HG02840 (cell line): Measurements from ENCODE around the gene KHDC4.

Experiments used
- ATAC-seq: cut with Tn5 transposase; IDR thresholded peaks from one replicate; pipeline ENCODE4 v1.9.1; 2021; ENCODE audit warnings: mild to moderate bottlenecking, moderate library complexity, moderate number of reproducible peaks; ENCODE audit not compliant: unreplicated experiment, low FRiP score

Gene KHDC4

DNA sequence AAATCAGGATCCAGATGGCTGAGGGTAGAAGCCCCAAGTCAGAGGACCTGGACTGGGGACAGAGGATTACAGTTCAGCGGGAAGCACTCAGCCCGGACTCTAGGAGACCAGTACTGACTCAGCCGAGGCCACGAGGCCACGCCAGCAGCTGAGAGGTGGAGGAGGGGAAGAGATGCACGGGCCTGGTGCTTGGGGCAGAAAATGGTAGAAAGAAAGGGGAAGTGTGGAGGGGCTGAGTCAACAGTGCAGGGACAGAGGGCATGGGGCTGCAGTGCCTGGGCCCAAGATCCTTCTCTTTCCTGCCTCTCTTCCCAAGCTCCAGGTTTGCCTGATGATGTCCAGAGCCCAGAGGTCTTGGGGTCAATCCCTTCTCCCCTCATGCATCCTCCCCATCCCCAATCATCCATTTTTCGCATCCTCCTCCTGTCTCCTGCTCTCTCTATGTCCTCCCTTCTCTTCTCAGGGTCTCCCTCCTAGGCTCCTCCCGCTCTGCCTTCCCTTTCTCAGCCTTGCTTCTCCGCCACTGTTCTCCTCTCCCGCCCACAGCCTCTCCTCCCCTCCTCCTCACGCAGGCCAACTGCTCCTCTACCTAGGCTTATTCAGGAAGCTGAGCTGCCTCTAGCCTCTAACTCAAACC is 36.4 kb upstream of the KHDC4 start:
- ATAC-seq, result no peak

DNA sequence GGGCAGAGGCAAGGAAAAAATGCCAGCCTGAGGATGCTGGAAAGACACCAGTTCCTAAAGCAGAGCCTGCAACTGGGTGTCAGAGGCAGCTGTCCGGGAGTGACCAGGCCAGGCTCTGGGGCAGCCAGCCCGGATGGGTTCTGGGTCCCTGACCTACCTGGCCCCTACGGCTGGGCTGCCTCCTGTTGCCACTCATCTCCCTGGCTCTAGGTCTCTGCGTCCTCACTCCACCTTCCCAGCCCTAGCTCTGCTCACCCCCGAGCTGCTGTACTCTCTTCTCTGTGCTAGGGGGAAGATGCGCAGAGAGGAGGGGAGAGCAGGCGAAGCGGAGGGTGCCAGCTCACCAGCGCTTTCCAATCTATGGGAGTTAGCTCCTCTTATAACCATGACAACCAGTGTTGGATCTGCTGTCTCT is 35.2 kb upstream of the KHDC4 start:
- no peak for ATAC-seq

DNA sequence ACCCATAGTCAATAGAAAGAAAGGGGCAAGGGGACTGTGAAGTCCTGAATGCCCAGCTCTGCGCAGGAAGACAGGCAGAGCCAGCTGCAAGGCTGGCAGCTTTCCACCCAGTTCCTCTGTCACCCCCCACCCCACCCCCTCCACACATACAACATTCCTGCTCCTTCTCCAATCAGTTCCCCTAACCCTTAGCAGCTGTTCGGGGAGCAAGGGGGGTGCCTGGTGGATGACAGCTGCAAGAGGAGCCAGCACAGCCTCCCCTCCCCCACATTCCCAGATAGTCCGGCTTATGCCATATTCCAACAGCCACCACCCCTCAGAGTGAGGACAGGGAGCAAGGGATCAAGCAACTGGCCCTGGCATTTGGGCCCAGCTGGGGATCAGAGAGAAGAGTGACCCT is 34.5 kb upstream of the KHDC4 start:
- no peak for ATAC-seq

- ATAC-seq, result no peak
These were observed 33.8 kb upstream of the KHDC4 start for GRCh38 chr1:155968051-155968400.

DNA sequence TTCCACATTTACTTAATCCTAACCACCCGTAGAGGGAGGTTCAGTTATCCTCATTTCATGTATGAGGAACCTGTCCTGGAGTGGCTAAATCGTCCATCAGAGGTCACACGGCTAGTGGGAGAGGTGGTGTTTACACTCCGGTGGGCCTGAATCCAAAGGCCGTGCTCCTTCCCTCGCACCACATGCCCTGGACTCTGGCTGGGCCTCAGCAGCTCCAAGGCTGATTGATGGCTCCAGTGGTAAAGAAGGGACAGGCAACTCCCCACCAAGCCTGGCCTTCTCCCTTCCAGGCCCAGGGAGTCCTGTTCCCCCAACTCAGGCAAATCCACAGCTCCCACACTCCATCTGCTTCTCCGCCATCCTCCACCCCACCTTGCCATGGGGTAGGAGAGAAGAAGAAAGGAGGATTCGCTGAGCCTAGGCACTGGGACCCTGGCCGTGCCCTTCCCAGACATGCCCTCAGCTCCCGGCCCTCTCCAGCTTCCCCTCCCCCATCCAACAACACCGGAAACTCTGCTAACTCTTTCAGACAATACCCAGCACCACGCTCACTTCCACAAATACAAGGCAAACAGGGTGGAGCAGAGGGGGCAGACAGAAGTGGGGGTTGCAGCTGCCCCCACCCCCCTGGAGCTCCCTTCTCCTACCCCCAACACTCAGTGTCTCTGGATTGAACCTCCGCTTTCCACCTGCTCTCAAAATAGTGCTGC is 33.3 kb upstream of the KHDC4 start:
- no peak for ATAC-seq

DNA sequence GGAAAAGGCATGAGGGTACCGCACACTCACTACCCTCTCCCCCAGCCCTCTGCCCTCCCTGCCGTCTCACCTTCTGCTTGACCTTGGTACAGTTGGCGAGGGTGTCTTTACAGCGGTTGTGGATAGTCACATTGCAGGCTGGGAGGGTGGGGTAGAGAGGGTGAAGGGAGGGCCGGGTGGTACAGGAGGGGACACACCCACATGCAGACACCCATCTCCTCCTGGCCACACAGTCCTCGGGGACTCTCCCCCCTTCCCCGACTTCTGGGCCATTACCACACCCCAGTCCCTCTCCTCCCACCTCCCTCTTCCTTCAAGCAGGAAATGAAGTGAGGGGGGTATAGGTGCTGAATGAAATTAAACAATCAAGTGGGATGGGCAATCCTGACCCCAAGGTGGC is 32.5 kb upstream of the KHDC4 start:
- no peak for ATAC-seq

GRCh38 chr1:155966135-155966534 is 31.9 kb upstream of the KHDC4 start:
- ATAC-seq, result no peak

DNA sequence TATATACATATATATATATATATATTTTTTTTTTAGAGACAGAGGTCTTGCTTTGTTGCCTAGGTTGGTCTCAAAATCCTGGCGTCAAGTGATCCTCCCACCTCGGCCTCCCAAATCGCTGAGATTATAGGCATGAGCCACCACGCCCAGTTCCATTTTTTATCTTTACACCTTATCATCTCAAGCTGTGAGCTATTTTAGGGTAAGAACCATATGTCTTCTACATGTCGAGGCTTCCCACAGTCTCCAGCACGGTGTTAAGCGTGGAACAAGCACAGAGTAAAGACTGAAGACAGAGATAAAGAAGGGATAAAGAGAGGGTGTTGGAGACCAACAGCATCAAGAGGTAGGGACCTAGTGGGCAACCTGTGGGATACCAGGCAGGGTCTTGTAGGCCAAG is 30.0 kb upstream of the KHDC4 start:
- ATAC-seq, result no peak

- no peak for ATAC-seq
These were observed 28.5 kb upstream of the KHDC4 start for GRCh38 chr1:155962599-155963211.

DNA sequence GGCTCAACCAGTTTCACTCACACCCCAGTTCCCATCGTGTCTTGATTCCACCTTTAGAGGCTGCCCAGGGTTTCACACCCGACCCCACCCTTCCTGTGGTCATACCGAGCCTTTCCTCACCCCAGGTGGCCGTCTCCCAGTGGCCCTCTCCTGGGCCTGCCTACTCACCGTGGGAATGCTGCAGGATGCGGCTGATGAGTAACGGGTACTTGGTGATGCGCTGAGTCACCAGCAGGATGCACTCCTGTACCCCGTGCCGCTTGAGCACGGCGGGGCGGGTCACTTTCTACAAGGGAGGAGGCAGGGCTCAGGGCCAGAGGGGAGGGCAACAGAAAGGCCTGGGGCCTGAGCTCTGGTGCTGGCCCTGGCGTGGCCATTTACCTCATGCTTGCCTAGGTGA is 27.7 kb upstream of the KHDC4 start:
- no peak for ATAC-seq

DNA sequence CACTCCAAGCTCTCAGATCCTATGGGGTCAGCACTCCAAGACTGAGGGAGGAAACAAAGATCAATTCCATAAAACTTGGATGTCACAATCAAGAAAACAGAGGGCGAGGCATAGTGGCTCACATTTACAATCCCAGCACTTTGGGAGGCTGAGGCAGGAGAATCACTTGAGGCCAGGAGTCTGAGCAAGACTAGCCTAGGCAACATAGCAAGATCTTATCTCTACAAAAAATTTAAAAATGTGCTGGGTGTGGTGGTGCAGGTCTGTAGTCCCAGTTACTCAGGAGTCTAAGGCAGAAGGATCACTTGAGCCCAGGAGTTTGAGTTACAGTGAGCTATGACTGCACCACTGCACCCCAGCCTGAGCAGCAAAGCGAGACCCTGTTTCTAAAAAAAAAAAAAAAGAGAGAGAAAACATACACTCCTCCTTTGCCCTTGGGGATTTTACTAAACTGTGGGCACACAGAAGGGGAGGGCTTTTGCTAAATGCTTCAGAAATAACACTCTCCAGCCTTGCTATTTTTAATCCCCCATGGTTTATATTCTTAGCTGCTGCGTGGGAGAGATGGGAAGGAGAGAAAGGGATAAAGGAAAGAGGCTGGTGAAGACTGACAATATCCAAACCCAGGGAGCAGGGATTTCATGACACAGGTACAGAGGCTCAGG is 26.0 kb upstream of the KHDC4 start:
- ATAC-seq, result no peak

DNA sequence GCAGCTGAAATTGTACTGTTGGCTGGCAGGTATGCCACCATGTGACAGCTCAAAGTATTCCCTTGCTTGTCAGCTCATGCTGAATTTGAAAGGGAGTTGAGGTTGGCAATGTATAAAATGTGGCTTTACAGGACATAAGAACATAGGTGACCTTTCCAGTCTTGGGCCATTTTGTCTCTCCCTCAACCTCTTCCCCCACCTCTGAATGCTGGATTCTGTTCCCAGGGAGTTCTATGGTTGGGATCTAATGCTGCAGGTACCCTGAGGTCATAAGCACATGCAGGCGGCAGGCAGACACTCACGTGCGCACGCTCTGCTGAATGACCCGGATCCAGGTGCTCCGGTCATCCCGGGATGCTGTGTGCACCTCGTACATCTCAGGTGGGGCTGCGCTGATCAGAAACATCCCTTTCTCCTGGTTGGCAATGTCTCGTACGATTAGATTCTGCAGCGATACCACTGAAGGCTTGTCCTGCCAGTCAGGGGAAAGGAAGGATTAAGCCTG is 23.2 kb upstream of the KHDC4 start:
- ATAC-seq, result no peak

DNA sequence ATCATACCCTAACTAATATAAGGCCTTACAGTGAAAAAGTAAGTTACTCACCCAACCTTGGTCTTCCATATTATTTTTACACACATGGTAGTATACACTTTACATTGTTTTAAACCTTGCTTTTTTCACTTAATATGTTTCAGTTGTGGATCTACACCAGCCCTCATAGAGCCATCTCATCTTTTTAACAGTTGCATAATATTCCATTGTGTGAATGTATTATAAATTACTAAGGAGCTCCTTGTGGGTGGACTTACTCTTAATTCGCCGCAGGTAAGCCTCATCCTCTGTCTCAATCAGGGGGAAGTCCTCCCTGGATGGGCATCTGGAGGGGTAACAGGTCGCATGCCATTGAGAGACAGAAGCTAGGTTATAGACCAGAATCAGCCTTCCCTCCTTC is 20.4 kb upstream of the KHDC4 start:
- ATAC-seq, result no peak

GRCh38 chr1:155952505-155952890 is 18.3 kb upstream of the KHDC4 start:
- no peak for ATAC-seq

GRCh38 chr1:155951753-155952504 is 17.7 kb upstream of the KHDC4 start:
- ATAC-seq, result no peak

DNA sequence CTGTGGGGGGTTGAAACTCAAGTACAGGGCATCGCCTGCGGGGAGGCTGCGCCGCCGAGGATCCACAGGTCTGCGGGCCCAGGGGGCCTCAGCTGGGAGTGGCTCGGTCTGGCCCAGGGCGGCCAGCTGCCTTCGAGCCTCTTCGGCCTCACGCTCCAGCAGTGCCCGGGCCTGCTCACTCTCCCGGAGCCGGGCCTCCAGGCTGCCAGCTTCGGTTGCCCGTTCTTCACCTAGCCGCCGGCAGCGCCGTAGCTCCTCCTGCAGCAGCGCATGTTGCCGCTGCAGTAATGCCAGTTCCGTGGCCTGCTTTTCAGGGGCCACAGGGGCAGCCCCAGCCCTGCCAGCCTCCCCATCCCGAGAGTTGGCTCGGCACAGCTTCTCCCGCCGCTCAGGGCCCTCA is 16.6 kb upstream of the KHDC4 start:
- ATAC-seq, result no peak

DNA sequence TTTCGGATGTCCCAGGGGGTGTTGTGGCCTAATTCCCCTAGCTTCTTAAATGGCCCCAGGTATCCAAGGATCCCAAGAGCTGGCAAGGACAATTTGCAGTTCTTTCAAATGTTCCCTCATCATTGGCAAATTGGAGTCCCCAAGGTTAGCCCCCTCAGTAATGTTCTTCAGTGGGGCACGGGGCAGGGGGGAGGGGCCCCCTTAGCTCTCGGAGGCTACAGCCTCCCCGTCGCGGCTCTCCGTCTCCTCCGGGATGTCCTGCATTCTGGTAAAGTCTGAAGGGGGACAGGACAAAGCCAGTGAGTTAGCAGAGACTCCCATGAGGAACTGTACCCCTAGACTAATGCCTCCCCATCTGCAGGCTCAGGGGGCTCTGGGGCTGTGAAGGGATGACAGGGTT is 13.5 kb upstream of the KHDC4 start:
- no peak for ATAC-seq

- no peak for ATAC-seq
These were observed 13.1 kb upstream of the KHDC4 start for GRCh38 chr1:155947292-155947691.

GRCh38 chr1:155946633-155947219 is 12.5 kb upstream of the KHDC4 start:
- ATAC-seq, result peak; percentile 16

DNA sequence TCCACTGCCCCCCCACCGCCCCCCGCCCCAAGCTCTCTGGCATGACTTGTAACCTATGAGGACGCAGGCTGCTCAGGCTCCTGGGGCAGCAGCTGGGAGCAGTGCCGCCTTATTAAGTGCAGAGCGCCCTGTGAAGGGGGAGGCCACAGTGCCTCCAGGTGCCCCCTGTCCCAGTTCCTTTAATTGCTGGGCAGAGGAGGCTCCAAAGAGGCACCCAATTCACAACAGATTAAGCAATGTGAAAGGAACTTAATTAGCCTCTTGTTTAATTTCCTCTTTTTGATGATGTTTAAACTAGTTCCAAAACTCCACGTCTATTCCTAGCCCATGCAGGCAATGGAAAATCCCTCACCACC is 10.2 kb upstream of the KHDC4 start:
- no peak for ATAC-seq
